NCI-H1092 treated with DMSO at 0.1 percent for 48 hours (cell line): ENCODE data around the gene LSG1.

Experiments used
- DNase-seq: peaks from one replicate; lab custom pipeline; 2025; lab: John Stamatoyannopoulos, UW

Gene LSG1

GRCh38 chr3:194671900-194672808, at the start of gene LSG1:
TSS of gene LSG1 (minus strand) at chr3:194672191. CDS start at chr3:194672162, 29 bp downstream.
- DNase-seq, result peak; percentile 98

- DNase-seq, result peak; percentile 17
Measured at GRCh38 chr3:194720048-194720447, 48.1 kb upstream of the LSG1 start.

- DNase-seq, result no peak
Measured at GRCh38 chr3:194718079-194718478, 46.1 kb upstream of the LSG1 start.

GRCh38 chr3:194715022-194715800, 43.2 kb upstream of the LSG1 start:
- DNase-seq, result no peak

- no peak for DNase-seq
Measured at GRCh38 chr3:194714564-194714963, 42.6 kb upstream of the LSG1 start.

- DNase-seq, result no peak
Measured at GRCh38 chr3:194714137-194714455, 42.1 kb upstream of the LSG1 start.

GRCh38 chr3:194713299-194714136, 41.5 kb upstream of the LSG1 start:
- no peak for DNase-seq

- no peak for DNase-seq
Measured at GRCh38 chr3:194711913-194712312, 39.9 kb upstream of the LSG1 start.

GRCh38 chr3:194711286-194711685, 39.3 kb upstream of the LSG1 start:
- DNase-seq, result no peak

- DNase-seq, result no peak
Measured at GRCh38 chr3:194707147-194707540, 35.2 kb upstream of the LSG1 start.

- DNase-seq, result no peak
Measured at GRCh38 chr3:194705761-194706160, 33.8 kb upstream of the LSG1 start.

GRCh38 chr3:194705227-194705626, 33.2 kb upstream of the LSG1 start:
- DNase-seq, result no peak

GRCh38 chr3:194702545-194702944, 30.6 kb upstream of the LSG1 start:
- no peak for DNase-seq

- DNase-seq, result no peak
Measured at GRCh38 chr3:194696702-194697101, 24.7 kb upstream of the LSG1 start.

- DNase-seq, result no peak
Measured at GRCh38 chr3:194691481-194692283, 19.7 kb upstream of the LSG1 start.

GRCh38 chr3:194690501-194691372, 18.7 kb upstream of the LSG1 start:
- no peak for DNase-seq

GRCh38 chr3:194689493-194689944, 17.5 kb upstream of the LSG1 start:
- DNase-seq, result no peak

- no peak for DNase-seq
Measured at GRCh38 chr3:194688946-194689345, 17.0 kb upstream of the LSG1 start.

GRCh38 chr3:194688200-194688740, 16.3 kb upstream of the LSG1 start:
- DNase-seq, result no peak

GRCh38 chr3:194687638-194688199, 15.7 kb upstream of the LSG1 start:
- no peak for DNase-seq
